OCI-LY1 (cell line): Measurements from ENCODE around the gene PAH.

ENCODE experiments used
- H2AFZ ChIP-seq: fragments of 200-600 bp; sonication (generic), shearing (Covaris generic); 2 replicates; pipeline ENCODE4 v1.6.0; 2014; ENCODE audit warnings: antibody characterized with exemption, mild to moderate bottlenecking, low read length
- H3F3A ChIP-seq: fragments of 200-600 bp; sonication (generic), shearing (Covaris generic); 2 replicates; pipeline ENCODE4 v1.6.0; 2014; ENCODE audit warnings: mild to moderate bottlenecking, antibody characterized with exemption, low read length, moderate library complexity; ENCODE audit not compliant: insufficient read depth
- H3K27ac ChIP-seq: fragments of 200-600 bp; sonication (generic); 2 replicates; pipeline ENCODE4 v1.5.1; 2014; ENCODE audit warnings: low read length, mixed run types, mild to moderate bottlenecking, low read depth; ENCODE audit not compliant: poor library complexity, severe bottlenecking
- H3K27me3 ChIP-seq: fragments of 200-600 bp; sonication (generic); 2 replicates; pipeline ENCODE4 v1.6.0; 2014; ENCODE audit warnings: antibody characterized with exemption, mild to moderate bottlenecking, low read length, moderate library complexity; ENCODE audit not compliant: insufficient read depth
- H3K36me3 ChIP-seq: fragments of 200-600 bp; sonication (generic); 2 replicates; pipeline ENCODE4 v1.6.1; 2014; ENCODE audit warnings: mild to moderate bottlenecking, antibody characterized with exemption, low read length, moderate library complexity, mixed read lengths; ENCODE audit not compliant: insufficient read depth
- H3K4me1 ChIP-seq: fragments of 200-600 bp; sonication (generic); 2 replicates; pipeline ENCODE4 v1.5.1; 2014; ENCODE audit warnings: mild to moderate bottlenecking, low read length, moderate library complexity; ENCODE audit not compliant: insufficient read depth, severe bottlenecking
- H3K4me2 ChIP-seq: fragments of 200-600 bp; sonication (generic), shearing (Covaris generic); 2 replicates; pipeline ENCODE4 v1.6.1; 2014; ENCODE audit warnings: low read length
- H3K4me3 ChIP-seq: fragments of 200-600 bp; sonication (generic); 2 replicates; pipeline ENCODE4 v1.5.1; 2014; ENCODE audit warnings: low read length, low read depth, mild to moderate bottlenecking, mixed read lengths; ENCODE audit not compliant: poor library complexity, severe bottlenecking
- H3K79me2 ChIP-seq: fragments of 200-600 bp; shearing (Covaris generic); 2 replicates; pipeline ENCODE4 v1.6.1; 2016; ENCODE audit warnings: mixed run types, low read length, mixed read lengths; ENCODE audit not compliant: insufficient read depth
- H3K9ac ChIP-seq: fragments of 200-600 bp; sonication (generic), shearing (Covaris generic); 2 replicates; pipeline ENCODE4 v1.6.1; 2014; ENCODE audit warnings: mild to moderate bottlenecking, low read length, mixed read lengths
- H3K9me2 ChIP-seq: fragments of 200-600 bp; sonication (generic), shearing (Covaris generic); 2 replicates; pipeline ENCODE4 v1.6.1; 2014; ENCODE audit warnings: low read depth, mild to moderate bottlenecking, low read length, mixed read lengths
- H3K9me3 ChIP-seq: fragments of 200-600 bp; shearing (Covaris generic); 2 replicates; pipeline ENCODE4 v1.6.1; 2014; ENCODE audit warnings: low read length, mixed read lengths
- H4K20me1 ChIP-seq: fragments of 200-600 bp; sonication (generic), shearing (Covaris generic); 2 replicates; pipeline ENCODE4 v1.6.0; 2016; ENCODE audit warnings: mild to moderate bottlenecking, low read length; ENCODE audit not compliant: insufficient read depth
- EZH2 ChIP-seq: fragments of 200-600 bp; sonication (generic), shearing (Covaris generic); IDR thresholded peaks from 2 replicates; pipeline ENCODE4 v1.8.0; 2017; ENCODE audit warnings: borderline replicate concordance, mixed run types, mild to moderate bottlenecking, antibody characterized with exemption, low read length, moderate library complexity, mixed read lengths
- TF ChIP-seq, protein P1 (sequence below): fragments of 200-600 bp; sonication (generic), shearing (Covaris generic); IDR thresholded peaks from 2 replicates; pipeline ENCODE4 v1.5.1; 2017; ENCODE audit warnings: mild to moderate bottlenecking, antibody characterized with exemption, low read length, moderate library complexity, mixed read lengths

PAH gene

DNA sequence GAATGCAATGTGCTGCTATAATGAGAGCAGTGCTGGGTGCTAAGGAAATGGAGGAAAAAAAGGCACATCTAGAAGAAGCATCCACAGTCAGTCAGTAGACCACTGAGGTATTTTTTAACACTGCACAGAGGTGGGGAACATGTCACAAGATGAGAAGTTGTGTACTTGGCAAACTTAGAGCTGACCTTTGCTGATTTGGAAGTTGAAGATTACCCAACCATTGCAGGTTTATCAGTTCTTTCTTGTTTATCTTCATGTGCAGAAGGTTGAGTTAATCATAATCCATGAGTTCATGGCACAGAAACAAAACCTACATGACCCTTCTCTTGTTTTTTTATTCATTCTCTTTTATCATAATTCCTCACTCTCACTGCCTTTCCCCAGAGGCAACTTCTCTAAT lies 3.2 kb upstream of the PAH start:
- no peaks in the 10 kb centered on the region for H3K79me2 ChIP-seq
- no peaks in the 10 kb centered on the region for H3F3A ChIP-seq
- no peak overlapping the region for H3K4me2 ChIP-seq
- no peak overlapping the region for H2AFZ ChIP-seq
- H3K9me3 ChIP-seq: no peaks in the 10 kb centered on the region
- H3K4me3 ChIP-seq: no peak overlapping the region
- TF ChIP-seq EZH2: no peak
- TF ChIP-seq, protein P1, sequence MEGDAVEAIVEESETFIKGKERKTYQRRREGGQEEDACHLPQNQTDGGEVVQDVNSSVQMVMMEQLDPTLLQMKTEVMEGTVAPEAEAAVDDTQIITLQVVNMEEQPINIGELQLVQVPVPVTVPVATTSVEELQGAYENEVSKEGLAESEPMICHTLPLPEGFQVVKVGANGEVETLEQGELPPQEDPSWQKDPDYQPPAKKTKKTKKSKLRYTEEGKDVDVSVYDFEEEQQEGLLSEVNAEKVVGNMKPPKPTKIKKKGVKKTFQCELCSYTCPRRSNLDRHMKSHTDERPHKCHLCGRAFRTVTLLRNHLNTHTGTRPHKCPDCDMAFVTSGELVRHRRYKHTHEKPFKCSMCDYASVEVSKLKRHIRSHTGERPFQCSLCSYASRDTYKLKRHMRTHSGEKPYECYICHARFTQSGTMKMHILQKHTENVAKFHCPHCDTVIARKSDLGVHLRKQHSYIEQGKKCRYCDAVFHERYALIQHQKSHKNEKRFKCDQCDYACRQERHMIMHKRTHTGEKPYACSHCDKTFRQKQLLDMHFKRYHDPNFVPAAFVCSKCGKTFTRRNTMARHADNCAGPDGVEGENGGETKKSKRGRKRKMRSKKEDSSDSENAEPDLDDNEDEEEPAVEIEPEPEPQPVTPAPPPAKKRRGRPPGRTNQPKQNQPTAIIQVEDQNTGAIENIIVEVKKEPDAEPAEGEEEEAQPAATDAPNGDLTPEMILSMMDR: no peak
- no peak overlapping the region for H3K27ac ChIP-seq
- no peak overlapping the region for H3K9ac ChIP-seq
- H3K36me3 ChIP-seq: no peaks in the 10 kb centered on the region
- no peaks in the 10 kb centered on the region for H3K9me2 ChIP-seq
- H3K27me3 ChIP-seq: no peaks in the 10 kb centered on the region
- no peaks in the 10 kb centered on the region for H4K20me1 ChIP-seq
- H3K4me1 ChIP-seq: peaks cover 8% of the 10 kb centered on the region

DNA sequence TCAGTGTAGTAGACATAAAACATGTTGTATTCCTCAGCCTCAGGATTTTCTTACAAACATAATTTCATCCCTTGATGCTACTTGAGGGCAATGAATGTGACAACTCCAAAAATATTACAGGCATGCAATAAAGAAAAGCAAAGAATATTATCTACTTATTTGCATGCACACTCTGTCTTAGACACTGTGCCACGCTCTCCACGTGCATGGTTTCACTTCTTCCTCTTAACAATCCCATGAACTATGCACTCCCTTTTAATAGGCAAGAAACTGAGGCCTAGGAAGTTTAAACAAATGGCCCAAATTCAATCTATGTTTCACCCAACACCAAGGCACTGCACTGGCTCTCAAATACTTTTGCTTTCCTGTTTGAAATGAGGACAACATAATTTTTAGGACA lies 1.8 kb upstream of the PAH start:
- Histone ChIP-seq H3K4me2 (no peak overlapping the region), H3K79me2 (no peaks in the 10 kb centered on the region), H3K27me3 (no peaks in the 10 kb centered on the region), H4K20me1 (no peaks in the 10 kb centered on the region), H3K36me3 (no peaks in the 10 kb centered on the region), H3K27ac (no peak overlapping the region), H3K4me1 (peaks cover 8% of the 10 kb centered on the region), H3K4me3 (no peak overlapping the region), H3K9ac (no peak overlapping the region), H2AFZ (no peak overlapping the region), H3K9me2 (no peaks in the 10 kb centered on the region), H3K9me3 (no peaks in the 10 kb centered on the region), H3F3A (no peaks in the 10 kb centered on the region)
- no peak for TF ChIP-seq EZH2
- TF ChIP-seq, protein P1: no peak

DNA sequence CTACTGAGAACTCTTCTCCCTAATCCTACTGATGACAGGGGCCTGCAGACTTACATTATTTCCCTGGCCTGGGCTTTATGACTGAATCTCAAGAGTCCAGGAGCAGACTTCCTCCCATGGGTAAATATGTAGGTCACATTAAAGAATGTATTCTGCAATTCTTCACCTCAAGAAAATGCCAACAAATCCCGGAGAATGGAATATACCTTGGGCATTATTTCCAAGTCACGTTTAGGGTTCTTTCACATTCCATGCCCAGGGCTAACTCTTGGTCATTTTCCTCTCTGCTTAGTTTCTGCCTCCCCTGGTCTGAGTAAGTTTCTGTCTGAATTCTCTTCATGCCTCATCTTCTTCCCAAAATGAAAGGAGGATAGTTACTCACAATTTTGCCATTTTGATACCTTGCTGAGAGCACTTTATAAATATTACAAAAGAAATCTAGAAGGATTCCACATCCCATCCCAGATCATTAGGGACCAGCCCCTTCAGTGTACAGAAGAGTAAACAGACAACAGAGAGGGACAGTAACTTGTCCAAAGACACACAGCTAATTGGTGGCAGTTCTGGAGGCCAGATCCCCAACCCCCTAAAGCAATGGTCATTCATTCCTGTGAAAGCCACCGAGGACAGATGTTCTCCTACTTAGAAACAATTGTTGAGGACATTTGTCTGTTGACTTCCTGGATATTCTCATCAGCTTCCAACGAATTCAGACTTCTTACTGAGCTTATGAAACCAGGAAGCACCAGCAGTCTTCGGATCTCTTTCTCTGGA lies 605 bp downstream of the PAH start:
- H4K20me1 ChIP-seq: no peaks in the 10 kb centered on the region
- peak overlapping the region; percentile 64 for H3K4me2 ChIP-seq
- H3K9me3 ChIP-seq: no peaks in the 10 kb centered on the region
- H3K4me1 ChIP-seq: peaks cover 8% of the 10 kb centered on the region
- peak overlapping the region; percentile 55 for H3K4me3 ChIP-seq
- TF ChIP-seq EZH2: no peak
- TF ChIP-seq, protein P1: no peak
- no peaks in the 10 kb centered on the region for H3K9me2 ChIP-seq
- no peak overlapping the region for H3K9ac ChIP-seq
- no peaks in the 10 kb centered on the region for H3K36me3 ChIP-seq
- no peak overlapping the region for H3K27ac ChIP-seq
- H3K27me3 ChIP-seq: no peaks in the 10 kb centered on the region
- H3K79me2 ChIP-seq: no peaks in the 10 kb centered on the region
- H3F3A ChIP-seq: no peaks in the 10 kb centered on the region
- H2AFZ ChIP-seq: no peak overlapping the region
